NCI-H446 (cell line): ENCODE results near the gene CCDC88B.
"Not testable (repeated sequence)": the region's sequence is repeated elsewhere in the genome, so short reads cannot be mapped to it uniquely, and the experiment has no call there.

Experiments
- DNase-seq, 2 experiments: peaks; one replicate each; lab custom pipeline; 2025; lab: John Stamatoyannopoulos, UW

CCDC88B gene

GRCh38 chr11:64305691-64306562 lies 34.1 kb upstream of the CCDC88B start:
- peak; percentile 14 to 48 for DNase-seq

- no peak for DNase-seq
These were observed 33.5 kb upstream of the CCDC88B start for GRCh38 chr11:64306563-64306875.

- DNase-seq, result peak in 1 of 2 experiments; percentile 28
These were observed 33.0 kb upstream of the CCDC88B start for GRCh38 chr11:64306876-64307622.

- DNase-seq, result not testable (repeated sequence)
These were observed 32.2 kb upstream of the CCDC88B start for GRCh38 chr11:64307795-64308194.

GRCh38 chr11:64312947-64313346 lies 27.1 kb upstream of the CCDC88B start:
- DNase-seq, result no peak

- DNase-seq, result no peak
These were observed 26.4 kb upstream of the CCDC88B start for GRCh38 chr11:64313491-64314145.

- no peak for DNase-seq
These were observed 25.7 kb upstream of the CCDC88B start for GRCh38 chr11:64314146-64314804.

- no peak for DNase-seq
These were observed 25.0 kb upstream of the CCDC88B start for GRCh38 chr11:64314805-64315561.

- DNase-seq, result not testable (repeated sequence)
These were observed 24.1 kb upstream of the CCDC88B start for GRCh38 chr11:64315667-64316526.

GRCh38 chr11:64316672-64317324 lies 23.2 kb upstream of the CCDC88B start:
- DNase-seq, result peak in 1 of 2 experiments; percentile 62

GRCh38 chr11:64317325-64317960 lies 22.6 kb upstream of the CCDC88B start, which contains the start of gene TRMT112:
TRMT112 (minus strand) TSS chr11:64317559; CDS start chr11:64317526, 33 bp downstream.
- peak; percentile 93 to 98 for DNase-seq

- peak; percentile 92 to 98 for DNase-seq
These were observed 21.8 kb upstream of the CCDC88B start, which contains the start of gene PRDX5 for GRCh38 chr11:64317961-64318765. PRDX5 (plus strand) TSS chr11:64318121; CDS start chr11:64318216, 95 bp downstream.

GRCh38 chr11:64318766-64319761 lies 20.9 kb upstream of the CCDC88B start:
- DNase-seq, result no peak

GRCh38 chr11:64320556-64320955 lies 19.4 kb upstream of the CCDC88B start:
- DNase-seq, result no peak

- DNase-seq, result no peak
These were observed 19.0 kb upstream of the CCDC88B start for GRCh38 chr11:64321026-64321425.

- DNase-seq, result no peak
These were observed 18.5 kb upstream of the CCDC88B start for GRCh38 chr11:64321533-64321932.

- no peak for DNase-seq
These were observed 17.1 kb upstream of the CCDC88B start for GRCh38 chr11:64322925-64323260.
